Activated T-helper 2 cell treated with anti-CD3 and anti-CD28 coated beads, Interferon-gamma antibody, Interleukin-2, Interleukin-4, amounts not matched to agents 10 μg/mL and 5 μg/mL and 100 μg/mL, durations not matched to agents 14 hours and 24 hours and 36 hours (primary cell): Measurements from ENCODE around the gene BORCS8. TPM values are rescaled to one million over a fixed set of nuclear protein-coding genes. Genes with fewer than 3 reads are reported as not detected.
A peak's percentile ranks its signal among the peaks of the same experiment; 100 is the strongest.

Experiments
- DNase-seq: peaks from one replicate; pipeline ENCODE4 v3.0.0; 2021; ENCODE audit warnings: low spot score
- H3K27ac Mint-ChIP-seq: one replicate; pipeline ENCODE4 v1.8.0; 2021; ENCODE audit warnings: mixed read lengths
- H3K27me3 Mint-ChIP-seq: one replicate; pipeline ENCODE4 v1.8.0; 2021; ENCODE audit warnings: low read depth, mixed read lengths
- H3K36me3 Mint-ChIP-seq: one replicate; pipeline ENCODE4 v1.8.0; 2021; ENCODE audit warnings: low read depth, mixed read lengths
- H3K4me1 Mint-ChIP-seq: one replicate; pipeline ENCODE4 v1.8.0; 2021; ENCODE audit warnings: low read depth, mixed read lengths
- H3K4me3 Mint-ChIP-seq: one replicate; pipeline ENCODE4 v1.8.0; 2021; ENCODE audit warnings: low read depth, mild to moderate bottlenecking, moderate library complexity, mixed read lengths
- H3K9me3 Mint-ChIP-seq: one replicate; pipeline ENCODE4 v1.8.0; 2021; ENCODE audit warnings: mixed read lengths
- intact Hi-C: fragments of 100-400 bp; cut with micrococcal nuclease; formaldehyde crosslinking; loops from one replicate; pipeline ENCODE4 v1.15.1; 2023
- total RNA-seq: library from RNA; stranded (reverse); gene quantifications from 2 replicates; pipeline ENCODE4 v1.2.3, GENCODE V29; 2022

The BORCS8 gene
- total RNA-seq, 1 donor from 2014 or later: 28.8 TPM

GRCh38 chr19:19211499-19212420 is 19.8 kb upstream of the BORCS8 start, which contains the start of gene NCAN:
Gene NCAN, plus strand, starts transcription at chr19:19211958. Its CDS starts 4,996 bp downstream, at chr19:19216954.
- Mint-ChIP-seq H3K27me3 (peaks cover 30% of the 10 kb centered on the region), H3K36me3 (no peaks in the 10 kb centered on the region), H3K4me1 (peaks cover 10% of the 10 kb centered on the region), H3K4me3 (no peak within 1 kb of the TSS), H3K27ac (no peak within 1 kb of the TSS), H3K9me3 (no peaks in the 10 kb centered on the region)
- DNase-seq: no peak
- intact Hi-C loops: no loop called here

- intact Hi-C loops: no loop called here
- H3K4me3 Mint-ChIP-seq: no peak overlapping the region
- H3K27me3 Mint-ChIP-seq: peaks cover 28% of the 10 kb centered on the region
- peaks cover 17% of the 10 kb centered on the region for H3K4me1 Mint-ChIP-seq
- no peaks in the 10 kb centered on the region for H3K9me3 Mint-ChIP-seq
- no peak for DNase-seq
- no peaks in the 10 kb centered on the region for H3K36me3 Mint-ChIP-seq
- H3K27ac Mint-ChIP-seq: no peak overlapping the region
Measured at GRCh38 chr19:19209372-19209771, 17.4 kb upstream of the BORCS8 start.

DNA sequence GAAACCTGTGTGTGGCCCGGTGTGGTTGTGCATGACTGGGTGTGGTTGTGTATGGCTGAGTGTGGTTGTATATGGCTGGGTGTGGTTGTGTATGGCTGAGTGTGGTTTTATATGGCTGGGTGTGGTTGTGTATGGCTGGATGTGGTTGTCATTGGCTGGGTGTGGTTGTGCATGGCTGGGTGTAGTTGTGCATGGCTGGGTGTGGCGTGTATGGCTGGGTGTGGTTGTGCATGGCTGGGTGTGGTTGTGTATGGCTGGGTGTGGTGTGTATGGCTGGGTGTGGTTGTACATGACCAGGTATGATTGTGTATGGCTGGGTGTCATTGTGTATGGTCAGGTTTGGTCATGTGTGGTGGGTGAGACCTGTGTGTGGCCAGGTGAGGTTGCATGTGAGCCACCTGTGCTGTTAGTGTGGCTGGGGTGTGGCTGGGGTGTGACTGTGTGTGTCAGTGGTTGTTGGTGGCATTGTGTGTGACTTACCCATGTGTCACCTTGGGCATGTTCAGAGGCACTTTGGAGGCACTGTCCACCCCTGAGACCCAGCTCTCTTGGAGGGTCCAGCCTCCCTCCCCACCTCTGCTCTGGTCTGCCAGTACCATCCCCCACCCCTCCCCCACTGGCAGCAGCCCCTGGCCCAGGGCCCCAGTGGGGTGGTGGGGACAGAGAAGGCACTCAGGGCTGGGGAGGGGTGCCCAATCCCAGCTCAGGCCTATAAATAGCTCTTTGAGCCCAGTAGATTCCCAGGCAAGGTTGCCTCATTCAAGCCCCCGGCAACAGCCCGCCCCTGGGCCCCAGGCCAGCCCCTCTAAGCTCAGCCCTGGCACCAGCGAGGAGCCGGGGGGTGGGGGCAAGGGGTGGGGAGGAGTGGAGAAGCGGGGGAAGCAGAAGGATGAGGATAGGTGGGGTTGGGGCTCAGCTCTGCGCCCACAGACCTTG is 16.0 kb upstream of the BORCS8 start:
- H3K4me3 Mint-ChIP-seq: no peak overlapping the region
- H3K9me3 Mint-ChIP-seq: no peaks in the 10 kb centered on the region
- DNase-seq: no peak
- H3K4me1 Mint-ChIP-seq: peaks cover 19% of the 10 kb centered on the region
- intact Hi-C loops: no loop called here
- peaks cover 15% of the 10 kb centered on the region for H3K27me3 Mint-ChIP-seq
- no peak overlapping the region for H3K27ac Mint-ChIP-seq
- H3K36me3 Mint-ChIP-seq: peaks cover 3% of the 10 kb centered on the region

DNA sequence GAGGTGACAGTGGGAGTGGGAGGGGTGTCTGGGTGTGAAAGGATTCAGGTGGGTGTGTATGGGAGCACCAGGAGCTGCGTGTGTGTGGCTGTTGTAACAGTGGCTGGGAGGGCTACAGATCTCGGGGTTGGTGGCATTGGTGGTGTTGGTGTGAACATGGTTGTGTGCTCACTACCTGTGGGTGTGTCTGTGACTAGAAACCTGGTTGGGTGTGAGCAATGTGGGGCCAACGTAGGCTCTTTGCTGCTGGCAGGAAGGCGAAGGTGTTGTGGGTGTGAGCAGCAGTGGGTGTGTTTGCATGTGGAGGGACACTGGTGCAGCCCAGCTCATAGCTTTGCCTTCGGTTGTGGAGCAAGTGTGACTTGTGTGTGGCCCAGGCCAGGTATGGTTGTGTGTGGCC is 15.0 kb upstream of the BORCS8 start:
- intact Hi-C loops: no loop called here
- Mint-ChIP-seq H3K36me3 (peaks cover 12% of the 10 kb centered on the region), H3K4me3 (no peak overlapping the region), H3K27ac (no peak overlapping the region), H3K9me3 (no peaks in the 10 kb centered on the region), H3K27me3 (peaks cover 11% of the 10 kb centered on the region), H3K4me1 (peaks cover 28% of the 10 kb centered on the region)
- no peak for DNase-seq

- Mint-ChIP-seq H3K27me3 (peaks cover 2% of the 10 kb centered on the region), H3K36me3 (peaks cover 12% of the 10 kb centered on the region), H3K4me1 (peaks cover 28% of the 10 kb centered on the region), H3K9me3 (no peaks in the 10 kb centered on the region), H3K27ac (no peak overlapping the region), H3K4me3 (no peak overlapping the region)
- intact Hi-C loops: no loop called here
- DNase-seq: no peak
Measured at GRCh38 chr19:19205416-19206410, 13.8 kb upstream of the BORCS8 start.

- H3K4me3 Mint-ChIP-seq: peak overlapping the region; percentile 69
- H3K36me3 Mint-ChIP-seq: peaks cover 16% of the 10 kb centered on the region
- H3K27ac Mint-ChIP-seq: no peak overlapping the region
- no peaks in the 10 kb centered on the region for H3K9me3 Mint-ChIP-seq
- intact Hi-C loops: no loop called here
- no peak for DNase-seq
- peaks cover 28% of the 10 kb centered on the region for H3K4me1 Mint-ChIP-seq
- H3K27me3 Mint-ChIP-seq: no peaks in the 10 kb centered on the region
Measured at GRCh38 chr19:19204181-19204580, 12.2 kb upstream of the BORCS8 start.

- Mint-ChIP-seq H3K36me3 (peaks cover 24% of the 10 kb centered on the region), H3K9me3 (no peaks in the 10 kb centered on the region)
Measured at GRCh38 chr19:19203012-19203856, 11.3 kb upstream of the BORCS8 start, which contains the start of gene NR2C2AP. Gene NR2C2AP, minus strand, starts transcription at chr19:19203414. Its CDS starts 354 bp downstream, at chr19:19203060.

DNA sequence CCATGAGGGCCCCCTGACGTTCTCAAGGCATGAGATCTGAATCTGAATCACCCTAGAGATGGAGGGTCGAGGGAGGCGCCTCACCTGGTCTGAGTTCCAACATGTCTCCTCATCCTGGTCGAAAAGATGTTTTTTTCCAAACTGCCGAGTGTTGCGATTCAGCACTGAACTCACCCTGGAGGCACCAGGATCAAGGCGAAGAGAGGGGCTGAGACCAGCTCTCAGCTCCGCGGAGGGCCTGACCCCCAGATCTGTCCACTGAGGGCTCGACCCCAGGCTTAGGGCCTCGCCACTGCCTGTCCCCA is 10.7 kb upstream of the BORCS8 start:
- H3K36me3 Mint-ChIP-seq: peaks cover 28% of the 10 kb centered on the region
- peak overlapping the region; percentile 92 for H3K4me3 Mint-ChIP-seq
- intact Hi-C loops: loop anchor here (1.0 kb wide), 1 partner anchor 10 kb away; the partner anchor contains the start of genes BORCS8 and RFXANK
- no peak for DNase-seq
- H3K27ac Mint-ChIP-seq: peak overlapping the region; percentile 85
- no peaks in the 10 kb centered on the region for H3K27me3 Mint-ChIP-seq
- no peaks in the 10 kb centered on the region for H3K9me3 Mint-ChIP-seq
- H3K4me1 Mint-ChIP-seq: peaks cover 27% of the 10 kb centered on the region

More at GRCh38 chr19:19203012-19203856, 11.3 kb upstream of the BORCS8 start, which contains the start of gene NR2C2AP:
- intact Hi-C loops: loop anchor here (1.0 kb wide), 1 partner anchor 11 kb away; the partner anchor contains the start of genes BORCS8 and RFXANK
- no peaks in the 10 kb centered on the region for H3K27me3 Mint-ChIP-seq
- peak; percentile 90 for DNase-seq
- peaks cover 28% of the 10 kb centered on the region for H3K4me1 Mint-ChIP-seq
- peak within 1 kb of the TSS; percentile 92 for H3K4me3 Mint-ChIP-seq
- peak within 1 kb of the TSS; percentile 85 for H3K27ac Mint-ChIP-seq

- peak overlapping the region; percentile 92 for H3K4me3 Mint-ChIP-seq
- DNase-seq: no peak
- H3K36me3 Mint-ChIP-seq: peaks cover 29% of the 10 kb centered on the region
- no peaks in the 10 kb centered on the region for H3K9me3 Mint-ChIP-seq
- intact Hi-C loops: no loop called here
- peaks cover 20% of the 10 kb centered on the region for H3K4me1 Mint-ChIP-seq
- no peaks in the 10 kb centered on the region for H3K27me3 Mint-ChIP-seq
- H3K27ac Mint-ChIP-seq: peak overlapping the region; percentile 85
Measured at GRCh38 chr19:19201697-19202630, 10.0 kb upstream of the BORCS8 start.

DNA sequence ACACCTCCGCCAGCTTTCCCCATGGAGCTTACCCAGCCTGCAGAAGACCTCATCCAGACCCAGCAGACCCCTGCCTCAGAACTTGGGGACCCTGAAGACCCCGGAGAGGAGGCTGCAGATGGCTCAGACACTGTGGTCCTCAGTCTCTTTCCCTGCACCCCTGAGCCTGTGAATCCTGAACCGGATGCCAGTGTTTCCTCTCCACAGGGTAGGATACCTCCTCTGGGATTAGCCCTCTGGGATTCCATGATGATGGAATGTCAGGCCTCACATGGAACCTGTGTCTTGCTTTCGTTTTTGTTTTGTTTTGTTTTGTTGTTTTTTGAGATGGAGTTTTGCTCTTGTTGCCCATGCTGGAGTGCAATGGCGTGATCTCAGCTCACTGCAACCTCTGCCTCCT is 2.0 kb upstream of the BORCS8 start:
- H3K9me3 Mint-ChIP-seq: no peaks in the 10 kb centered on the region
- peak overlapping the region; percentile 94 for H3K4me3 Mint-ChIP-seq
- peak overlapping the region; percentile 71 for H3K27ac Mint-ChIP-seq
- DNase-seq: no peak
- H3K27me3 Mint-ChIP-seq: no peaks in the 10 kb centered on the region
- H3K4me1 Mint-ChIP-seq: peaks cover 18% of the 10 kb centered on the region
- intact Hi-C loops: loop anchor here (5.0 kb wide), 2 partner anchors 162 to 277 kb away; partner anchors contain the start of genes ARMC6, COPE, DDX49 and SUGP2
- H3K36me3 Mint-ChIP-seq: peaks cover 28% of the 10 kb centered on the region
